Activated CD8-positive, alpha-beta T cell treated with anti-CD3 and anti-CD28 coated beads, Interleukin-2, amount 10 ng/mL, durations not matched to agents 7 days and 5 days (primary cell): ENCODE measurements around the gene NFXL1. TPM values are rescaled to one million over a fixed set of nuclear protein-coding genes. Genes with fewer than 3 reads are reported as not detected.
A peak's percentile ranks its signal among the peaks of the same experiment; 100 is the strongest.

Experiments
- ATAC-seq: fragments of 150-1000 bp; cut with Tn5 transposase; one replicate; pipeline ENCODE4 v1.10.0; 2021; ENCODE audit warnings: moderate library complexity
- CTCF ChIA-PET: fragments of 350-600 bp; sonication (Branson Sonifier 250); formaldehyde crosslinking; loops from one replicate; lab custom pipeline; 2021; ENCODE audit warnings: antibody characterized with exemption; lab: Charles Lee
- POLR2A ChIA-PET: fragments of 350-600 bp; sonication (Branson Sonifier 250); formaldehyde crosslinking; loops from one replicate; lab custom pipeline; 2021; ENCODE audit warnings: antibody characterized with exemption; lab: Charles Lee
- DNase-seq: peaks from one replicate; pipeline ENCODE4 v3.0.0-alpha.2; 2020
- H3K27ac Mint-ChIP-seq: one replicate; pipeline ENCODE4 v1.8.0; 2021; ENCODE audit warnings: mild to moderate bottlenecking, mixed read lengths
- H3K27me3 Mint-ChIP-seq: one replicate; pipeline ENCODE4 v1.8.0; 2021; ENCODE audit warnings: low read depth, mixed read lengths
- H3K36me3 Mint-ChIP-seq: one replicate; pipeline ENCODE4 v1.8.0; 2021; ENCODE audit warnings: low read depth, mixed read lengths
- H3K4me1 Mint-ChIP-seq: one replicate; pipeline ENCODE4 v1.8.0; 2021; ENCODE audit warnings: low read depth, mixed read lengths
- H3K4me3 Mint-ChIP-seq: one replicate; pipeline ENCODE4 v1.8.0; 2021; ENCODE audit warnings: mild to moderate bottlenecking, mixed read lengths
- H3K9me3 Mint-ChIP-seq: one replicate; pipeline ENCODE4 v1.8.0; 2022; ENCODE audit warnings: mixed read lengths; ENCODE audit not compliant: insufficient read depth
- total RNA-seq, 2 experiments: library from RNA; stranded (reverse); gene quantifications; one replicate each; pipeline ENCODE4 v1.2.3, GENCODE V29; 2021

The NFXL1 gene
- total RNA-seq, 2 experiments from 2014 or later = 9.5 to 10.6 TPM

GRCh38 chr4:47882228-47882627, 32.2 kb downstream of the NFXL1 start:
- Mint-ChIP-seq H3K27me3 (no peaks in the 10 kb centered on the region), H3K9me3 (no peaks in the 10 kb centered on the region)
- CTCF ChIA-PET = interaction anchor here (1.0 kb wide), 1 partner anchor 46 kb away, joined by 3 read pairs; no protein-coding TSS in a partner anchor

GRCh38 chr4:47879458-47879857, 34.9 kb downstream of the NFXL1 start:
- H3K9me3 Mint-ChIP-seq = no peaks in the 10 kb centered on the region
- H3K27me3 Mint-ChIP-seq = no peaks in the 10 kb centered on the region
- CTCF ChIA-PET = interaction anchor here (0.6 to 1.1 kb wide), 2 partner anchors 8 to 193 kb away, joined by 3 read pairs; no protein-coding TSS in a partner anchor
- peaks cover 1% of the 10 kb centered on the region for H3K4me1 Mint-ChIP-seq
- DNase-seq = no peak
- peak overlapping the region; percentile 20 for H3K27ac Mint-ChIP-seq
- peaks cover 48% of the 10 kb centered on the region for H3K36me3 Mint-ChIP-seq
- H3K4me3 Mint-ChIP-seq = no peak overlapping the region
- POLR2A ChIA-PET = no interaction called here
- no peak for ATAC-seq

More at GRCh38 chr4:47882228-47882627, 32.2 kb downstream of the NFXL1 start:
- H3K36me3 Mint-ChIP-seq = peaks cover 35% of the 10 kb centered on the region
- POLR2A ChIA-PET = no interaction called here
- H3K27ac Mint-ChIP-seq = no peak overlapping the region
- DNase-seq (no peak), ATAC-seq (no peak)
- H3K4me3 Mint-ChIP-seq = no peak overlapping the region
- no peaks in the 10 kb centered on the region for H3K4me1 Mint-ChIP-seq

- DNase-seq = no peak
- peaks cover 8% of the 10 kb centered on the region for H3K4me1 Mint-ChIP-seq
- ChIA-PET POLR2A (no interaction called here), CTCF (no interaction called here)
- H3K9me3 Mint-ChIP-seq = no peaks in the 10 kb centered on the region
- ATAC-seq = no peak
- H3K27me3 Mint-ChIP-seq = no peaks in the 10 kb centered on the region
- no peak overlapping the region for H3K4me3 Mint-ChIP-seq
- H3K36me3 Mint-ChIP-seq = peaks cover 49% of the 10 kb centered on the region
- no peak overlapping the region for H3K27ac Mint-ChIP-seq
Measured at GRCh38 chr4:47876784-47877546, 37.4 kb downstream of the NFXL1 start.

- Mint-ChIP-seq H3K4me1 (peaks cover 8% of the 10 kb centered on the region), H3K4me3 (no peak overlapping the region), H3K27me3 (no peaks in the 10 kb centered on the region), H3K9me3 (no peaks in the 10 kb centered on the region), H3K36me3 (peaks cover 51% of the 10 kb centered on the region), H3K27ac (no peak overlapping the region)
- DNase-seq (no peak), ATAC-seq (no peak)
- ChIA-PET CTCF (no interaction called here), POLR2A (no interaction called here)
Measured at GRCh38 chr4:47876310-47876709, 38.1 kb downstream of the NFXL1 start.

GRCh38 chr4:47873877-47874541, 40.4 kb downstream of the NFXL1 start:
- ChIA-PET CTCF (interaction anchor here (1.3 to 1.5 kb wide), 2 partner anchors 21 to 52 kb away, joined by 3 to 4 read pairs; no protein-coding TSS in a partner anchor), POLR2A (no interaction called here)
- H3K27ac Mint-ChIP-seq = no peak overlapping the region
- H3K4me3 Mint-ChIP-seq = no peak overlapping the region
- no peak for DNase-seq
- H3K27me3 Mint-ChIP-seq = no peaks in the 10 kb centered on the region
- H3K36me3 Mint-ChIP-seq = peaks cover 58% of the 10 kb centered on the region
- H3K4me1 Mint-ChIP-seq = peaks cover 8% of the 10 kb centered on the region
- no peaks in the 10 kb centered on the region for H3K9me3 Mint-ChIP-seq
- ATAC-seq = no peak

- H3K4me1 Mint-ChIP-seq = no peaks in the 10 kb centered on the region
- H3K9me3 Mint-ChIP-seq = no peaks in the 10 kb centered on the region
- no peak overlapping the region for H3K27ac Mint-ChIP-seq
- H3K4me3 Mint-ChIP-seq = no peak overlapping the region
- ChIA-PET CTCF (no interaction called here), POLR2A (no interaction called here)
- no peaks in the 10 kb centered on the region for H3K27me3 Mint-ChIP-seq
- ATAC-seq (no peak), DNase-seq (no peak)
- H3K36me3 Mint-ChIP-seq = peaks cover 7% of the 10 kb centered on the region
Measured at GRCh38 chr4:47863486-47863885, 50.9 kb downstream of the NFXL1 start.

- ATAC-seq (no peak), DNase-seq (no peak)
- Mint-ChIP-seq H3K4me3 (no peak overlapping the region), H3K36me3 (peaks cover 4% of the 10 kb centered on the region), H3K27ac (no peak overlapping the region), H3K27me3 (no peaks in the 10 kb centered on the region), H3K9me3 (no peaks in the 10 kb centered on the region), H3K4me1 (no peaks in the 10 kb centered on the region)
- POLR2A ChIA-PET = no interaction called here
- CTCF ChIA-PET = no interaction called here
Measured at GRCh38 chr4:47862297-47862696, 52.1 kb downstream of the NFXL1 start.

- no peak for DNase-seq
- Mint-ChIP-seq H3K27ac (no peak overlapping the region), H3K36me3 (peaks cover 4% of the 10 kb centered on the region), H3K4me1 (no peaks in the 10 kb centered on the region), H3K27me3 (no peaks in the 10 kb centered on the region), H3K4me3 (no peak overlapping the region), H3K9me3 (no peaks in the 10 kb centered on the region)
- POLR2A ChIA-PET = no interaction called here
- CTCF ChIA-PET = no interaction called here
- no peak for ATAC-seq
Measured at GRCh38 chr4:47860305-47860704, 54.1 kb downstream of the NFXL1 start.

GRCh38 chr4:47858006-47858405, 56.4 kb downstream of the NFXL1 start:
- ChIA-PET POLR2A (no interaction called here), CTCF (no interaction called here)
- H3K9me3 Mint-ChIP-seq = no peaks in the 10 kb centered on the region
- ATAC-seq = no peak
- H3K36me3 Mint-ChIP-seq = peaks cover 9% of the 10 kb centered on the region
- DNase-seq = no peak
- H3K27me3 Mint-ChIP-seq = no peaks in the 10 kb centered on the region
- no peak overlapping the region for H3K27ac Mint-ChIP-seq
- H3K4me1 Mint-ChIP-seq = no peaks in the 10 kb centered on the region
- no peak overlapping the region for H3K4me3 Mint-ChIP-seq

- Mint-ChIP-seq H3K36me3 (peaks cover 6% of the 10 kb centered on the region), H3K27ac (no peak overlapping the region), H3K4me3 (no peak overlapping the region), H3K9me3 (no peaks in the 10 kb centered on the region), H3K4me1 (no peaks in the 10 kb centered on the region), H3K27me3 (no peaks in the 10 kb centered on the region)
- POLR2A ChIA-PET = no interaction called here
- no peak for DNase-seq
- CTCF ChIA-PET = no interaction called here
- no peak for ATAC-seq
Measured at GRCh38 chr4:47856713-47857112, 57.7 kb downstream of the NFXL1 start.

- H3K27ac Mint-ChIP-seq = no peak overlapping the region
- ATAC-seq (no peak), DNase-seq (no peak)
- H3K36me3 Mint-ChIP-seq = peaks cover 12% of the 10 kb centered on the region
- no peak overlapping the region for H3K4me3 Mint-ChIP-seq
- H3K27me3 Mint-ChIP-seq = no peaks in the 10 kb centered on the region
- H3K9me3 Mint-ChIP-seq = no peaks in the 10 kb centered on the region
- POLR2A ChIA-PET = no interaction called here
- H3K4me1 Mint-ChIP-seq = no peaks in the 10 kb centered on the region
- CTCF ChIA-PET = interaction anchor here (1.0 to 1.4 kb wide), 2 partner anchors 15 to 16 kb away, joined by 3 to 5 read pairs; no protein-coding TSS in a partner anchor
Measured at GRCh38 chr4:47855350-47855749, 59.0 kb downstream of the NFXL1 start.

GRCh38 chr4:47852136-47852535, 62.2 kb downstream of the NFXL1 start:
- Mint-ChIP-seq H3K27ac (no peak overlapping the region), H3K9me3 (no peaks in the 10 kb centered on the region), H3K4me3 (no peak overlapping the region), H3K27me3 (no peaks in the 10 kb centered on the region), H3K4me1 (no peaks in the 10 kb centered on the region), H3K36me3 (peaks cover 21% of the 10 kb centered on the region)
- ATAC-seq = no peak
- POLR2A ChIA-PET = no interaction called here
- DNase-seq = no peak
- CTCF ChIA-PET = interaction anchor here (3.2 to 3.4 kb wide), 2 partner anchors 12 to 15 kb away, joined by 11 to 17 read pairs; partner anchors contain the start of gene CORIN
